HL-60 (cell line): ENCODE measurements around the gene AMFR.

Source experiments
- GABPA ChIP-seq: IDR thresholded peaks from 2 replicates; pipeline ENCODE4 v1.6.1; 2012; ENCODE audit warnings: low read depth
- POLR2AphosphoS5 ChIP-seq: IDR thresholded peaks from 2 replicates; pipeline ENCODE4 v1.6.1; 2012; ENCODE audit warnings: low read depth
- SPI1 ChIP-seq: IDR thresholded peaks from 2 replicates; pipeline ENCODE4 v1.6.1; 2012; ENCODE audit warnings: low read depth, mild to moderate bottlenecking, borderline replicate concordance
- TF ChIP-seq, protein P1 (sequence below): IDR thresholded peaks from one replicate; pipeline ENCODE4 v1.5.1; 2011; ENCODE audit warnings: low read length, control low read depth, inconsistent platforms; ENCODE audit not compliant: insufficient read depth
- TF ChIP-seq, protein P2 (sequence below): IDR thresholded peaks from 2 replicates; pipeline ENCODE4 v1.6.1; 2012; ENCODE audit warnings: low read depth; ENCODE audit not compliant: insufficient replicate concordance

DNA sequence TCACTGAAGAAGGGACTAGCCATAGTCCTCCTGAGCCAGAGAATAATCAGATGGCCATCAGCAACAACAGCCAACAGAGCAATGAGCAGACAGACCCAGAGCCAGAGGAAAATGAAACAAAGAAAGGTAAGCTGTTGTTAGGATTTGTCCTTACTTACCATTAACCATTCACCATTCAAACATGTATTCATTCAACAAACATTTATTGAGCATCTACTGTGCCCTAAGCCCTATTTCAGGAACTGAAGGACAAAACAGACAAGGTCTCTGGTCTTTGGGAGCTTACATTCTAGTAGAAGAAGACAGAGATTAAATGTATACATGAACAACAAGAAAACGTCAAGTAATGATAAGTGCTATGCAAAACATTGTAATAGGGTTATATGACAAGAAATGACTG, 45.3 kb upstream of the AMFR start:
- TF ChIP-seq, protein P1, sequence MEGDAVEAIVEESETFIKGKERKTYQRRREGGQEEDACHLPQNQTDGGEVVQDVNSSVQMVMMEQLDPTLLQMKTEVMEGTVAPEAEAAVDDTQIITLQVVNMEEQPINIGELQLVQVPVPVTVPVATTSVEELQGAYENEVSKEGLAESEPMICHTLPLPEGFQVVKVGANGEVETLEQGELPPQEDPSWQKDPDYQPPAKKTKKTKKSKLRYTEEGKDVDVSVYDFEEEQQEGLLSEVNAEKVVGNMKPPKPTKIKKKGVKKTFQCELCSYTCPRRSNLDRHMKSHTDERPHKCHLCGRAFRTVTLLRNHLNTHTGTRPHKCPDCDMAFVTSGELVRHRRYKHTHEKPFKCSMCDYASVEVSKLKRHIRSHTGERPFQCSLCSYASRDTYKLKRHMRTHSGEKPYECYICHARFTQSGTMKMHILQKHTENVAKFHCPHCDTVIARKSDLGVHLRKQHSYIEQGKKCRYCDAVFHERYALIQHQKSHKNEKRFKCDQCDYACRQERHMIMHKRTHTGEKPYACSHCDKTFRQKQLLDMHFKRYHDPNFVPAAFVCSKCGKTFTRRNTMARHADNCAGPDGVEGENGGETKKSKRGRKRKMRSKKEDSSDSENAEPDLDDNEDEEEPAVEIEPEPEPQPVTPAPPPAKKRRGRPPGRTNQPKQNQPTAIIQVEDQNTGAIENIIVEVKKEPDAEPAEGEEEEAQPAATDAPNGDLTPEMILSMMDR = no peak
- TF ChIP-seq, protein P2, sequence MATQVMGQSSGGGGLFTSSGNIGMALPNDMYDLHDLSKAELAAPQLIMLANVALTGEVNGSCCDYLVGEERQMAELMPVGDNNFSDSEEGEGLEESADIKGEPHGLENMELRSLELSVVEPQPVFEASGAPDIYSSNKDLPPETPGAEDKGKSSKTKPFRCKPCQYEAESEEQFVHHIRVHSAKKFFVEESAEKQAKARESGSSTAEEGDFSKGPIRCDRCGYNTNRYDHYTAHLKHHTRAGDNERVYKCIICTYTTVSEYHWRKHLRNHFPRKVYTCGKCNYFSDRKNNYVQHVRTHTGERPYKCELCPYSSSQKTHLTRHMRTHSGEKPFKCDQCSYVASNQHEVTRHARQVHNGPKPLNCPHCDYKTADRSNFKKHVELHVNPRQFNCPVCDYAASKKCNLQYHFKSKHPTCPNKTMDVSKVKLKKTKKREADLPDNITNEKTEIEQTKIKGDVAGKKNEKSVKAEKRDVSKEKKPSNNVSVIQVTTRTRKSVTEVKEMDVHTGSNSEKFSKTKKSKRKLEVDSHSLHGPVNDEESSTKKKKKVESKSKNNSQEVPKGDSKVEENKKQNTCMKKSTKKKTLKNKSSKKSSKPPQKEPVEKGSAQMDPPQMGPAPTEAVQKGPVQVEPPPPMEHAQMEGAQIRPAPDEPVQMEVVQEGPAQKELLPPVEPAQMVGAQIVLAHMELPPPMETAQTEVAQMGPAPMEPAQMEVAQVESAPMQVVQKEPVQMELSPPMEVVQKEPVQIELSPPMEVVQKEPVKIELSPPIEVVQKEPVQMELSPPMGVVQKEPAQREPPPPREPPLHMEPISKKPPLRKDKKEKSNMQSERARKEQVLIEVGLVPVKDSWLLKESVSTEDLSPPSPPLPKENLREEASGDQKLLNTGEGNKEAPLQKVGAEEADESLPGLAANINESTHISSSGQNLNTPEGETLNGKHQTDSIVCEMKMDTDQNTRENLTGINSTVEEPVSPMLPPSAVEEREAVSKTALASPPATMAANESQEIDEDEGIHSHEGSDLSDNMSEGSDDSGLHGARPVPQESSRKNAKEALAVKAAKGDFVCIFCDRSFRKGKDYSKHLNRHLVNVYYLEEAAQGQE = no peak
- TF ChIP-seq POLR2AphosphoS5 = no peak
- no peak for TF ChIP-seq GABPA
- TF ChIP-seq SPI1 = no peak
